Measurements from ENCODE around the gene HIPK1. TPM values are rescaled to one million over a fixed set of nuclear protein-coding genes. Genes with fewer than 3 reads are reported as not detected.
"Not testable (repeated sequence)": the region's sequence is repeated elsewhere in the genome, so short reads cannot be mapped to it uniquely, and the experiment has no call there.

HIPK1 gene
- total RNA-seq, 1 donor from 2014 or later: 27.6 TPM

- no peak for DNase-seq (ENCODE audit: low read depth in 2 of 2)
These were observed 80.3 kb downstream of the HIPK1 start for GRCh38 chr1:114009393-114009792.

GRCh38 chr1:114010433-114011184 lies 81.5 kb downstream of the HIPK1 start:
- no peak for DNase-seq (ENCODE audit: low read depth in 2 of 2)

GRCh38 chr1:114011796-114012195 lies 82.7 kb downstream of the HIPK1 start:
- no peak for DNase-seq (ENCODE audit: low read depth in 2 of 2)

GRCh38 chr1:114015075-114015474 lies 86.0 kb downstream of the HIPK1 start:
- no peak for DNase-seq (ENCODE audit: low read depth in 2 of 2)

- not testable (repeated sequence) for DNase-seq (ENCODE audit: low read depth in 2 of 2)
These were observed 90.6 kb downstream of the HIPK1 start for GRCh38 chr1:114019724-114020123.

- DNase-seq (ENCODE audit: low read depth in 2 of 2): no peak
These were observed 92.6 kb downstream of the HIPK1 start for GRCh38 chr1:114021665-114022099.

GRCh38 chr1:114022877-114023276 lies 93.8 kb downstream of the HIPK1 start:
- DNase-seq (ENCODE audit: low read depth in 2 of 2): no peak

- DNase-seq (ENCODE audit: low read depth in 2 of 2): no peak
These were observed 94.3 kb downstream of the HIPK1 start for GRCh38 chr1:114023377-114023776.

GRCh38 chr1:114024049-114024448 lies 94.9 kb downstream of the HIPK1 start:
- no peak for DNase-seq (ENCODE audit: low read depth in 2 of 2)

- no peak for DNase-seq (ENCODE audit: low read depth in 2 of 2)
These were observed 96.7 kb downstream of the HIPK1 start for GRCh38 chr1:114025609-114026401.

- DNase-seq (ENCODE audit: low read depth in 2 of 2): no peak
These were observed 97.7 kb downstream of the HIPK1 start for GRCh38 chr1:114026797-114027196.

Other genes with a start within 250 kb of the HIPK1 start
- gene PHTF1, start 169.8 kb upstream of the HIPK1 start, total RNA-seq: 31.8 and 32.5 TPM in 2 replicates
- gene RSBN1, start 116.8 kb upstream of the HIPK1 start, total RNA-seq: 9.8 and 14.2 TPM in 2 replicates
- gene PTPN22, start 57.6 kb upstream of the HIPK1 start, total RNA-seq: under 0.01 and 0.26 TPM in 2 replicates
- 0.13 TPM in 2 replicates for gene BCL2L15, start 41.7 kb upstream of the HIPK1 start, total RNA-seq
- gene AP4B1, start 24.5 kb upstream of the HIPK1 start, total RNA-seq: 15.3 and 16.8 TPM in 2 replicates
- 1.8 and 2.5 TPM in 2 replicates for gene DCLRE1B, start 24.0 kb upstream of the HIPK1 start, total RNA-seq
- 7.2 and 14.8 TPM in 2 replicates for gene OLFML3, start 50.1 kb downstream of the HIPK1 start, total RNA-seq
- not detected in 2 replicates for gene SYT6, start 224.5 kb downstream of the HIPK1 start, total RNA-seq